Hepatocyte (in vitro differentiated cells): ENCODE measurements around the gene ACHE. TPM values are rescaled to one million over a fixed set of nuclear protein-coding genes. Genes with fewer than 3 reads are reported as not detected.
"Not testable (repeated sequence)": the region's sequence is repeated elsewhere in the genome, so short reads cannot be mapped to it uniquely, and the experiment has no call there.

Experiments
- DNase-seq: peaks from one replicate; pipeline ENCODE4 v3.0.0-alpha.2; 2016; ENCODE audit warnings: low spot score
- H2AFZ ChIP-seq: fragments of 200-600 bp; sonication (generic); 2 replicates; pipeline ENCODE4 v1.6.0; 2016; ENCODE audit warnings: antibody characterized with exemption, mild to moderate bottlenecking
- H3K27ac ChIP-seq: fragments of 200-600 bp; sonication (generic); 2 replicates; pipeline ENCODE4 v1.5.1; 2016; ENCODE audit warnings: mild to moderate bottlenecking
- H3K27me3 ChIP-seq: fragments of 200-600 bp; sonication (generic); 2 replicates; pipeline ENCODE4 v1.6.1; 2016
- H3K36me3 ChIP-seq: fragments of 200-600 bp; sonication (generic); replicated peaks from 2 replicates; pipeline ENCODE4 v1.5.1; 2016; ENCODE audit warnings: low read depth; ENCODE audit not compliant: insufficient read depth
- H3K4me1 ChIP-seq: fragments of 200-600 bp; sonication (generic); 2 replicates; pipeline ENCODE4 v1.5.1; 2016; ENCODE audit warnings: mild to moderate bottlenecking, moderate library complexity; ENCODE audit not compliant: insufficient read depth
- H3K4me2 ChIP-seq: fragments of 200-600 bp; sonication (generic); 2 replicates; pipeline ENCODE4 v1.6.0; 2016
- H3K4me3 ChIP-seq: fragments of 200-600 bp; sonication (generic); 2 replicates; pipeline ENCODE4 v1.5.1; 2016; ENCODE audit warnings: mild to moderate bottlenecking
- H3K79me2 ChIP-seq: fragments of 200-600 bp; sonication (generic); 2 replicates; pipeline ENCODE4 v1.6.0; 2017; ENCODE audit warnings: mild to moderate bottlenecking
- H3K9me2 ChIP-seq: fragments of 200-600 bp; sonication (generic); replicated peaks from 2 replicates; pipeline ENCODE4 v1.6.0; 2017; ENCODE audit warnings: mild to moderate bottlenecking; ENCODE audit not compliant: insufficient read depth
- H3K9me3 ChIP-seq: fragments of 200-600 bp; sonication (generic); 2 replicates; pipeline ENCODE4 v1.5.1; 2016; ENCODE audit warnings: low read depth, mild to moderate bottlenecking
- H4K20me1 ChIP-seq: fragments of 200-600 bp; sonication (generic); 2 replicates; pipeline ENCODE4 v1.6.0; 2016; ENCODE audit warnings: mild to moderate bottlenecking; ENCODE audit not compliant: insufficient read depth, poor library complexity, severe bottlenecking
- EZH2 ChIP-seq: fragments of 200-600 bp; sonication (generic); IDR thresholded peaks from 2 replicates; pipeline ENCODE4 v1.6.1; 2016; ENCODE audit warnings: antibody characterized with exemption, mild to moderate bottlenecking, borderline replicate concordance
- EZH2phosphoT487 ChIP-seq: fragments of 200-600 bp; sonication (generic); IDR thresholded peaks from one replicate; pipeline ENCODE4 v1.6.1; 2018; ENCODE audit warnings: antibody characterized with exemption, mild to moderate bottlenecking, low read depth, moderate library complexity; ENCODE audit not compliant: unreplicated experiment, severe bottlenecking
- WGBS: methylation state at CpG from one replicate; pipeline ENCODE4 v1.1.6; 2016; ENCODE audit warnings: low lambda C conversion rate; ENCODE audit errors: missing lambda C conversion rate; 5-methylcytosine and 5-hydroxymethylcytosine counted together
- polyA plus RNA-seq: library from polyadenylated mRNA; unstranded; fragments of >200 nt; fragmentation: Nextera tagmentation; extraction: Ambion mirVana; gene quantifications from 2 replicates; pipeline ENCODE4 v1.2.1, GENCODE V29; 2016
- total RNA-seq: library from RNA; depleted of rRNA; stranded (reverse); fragments of >200 nt; gene quantifications from 2 replicates; pipeline ENCODE4 v1.2.3, GENCODE V29; 2014
- TF ChIP-seq, protein P1 (sequence below): fragments of 200-600 bp; sonication (generic); IDR thresholded peaks from 2 replicates; pipeline ENCODE4 v1.5.1; 2016; ENCODE audit warnings: antibody characterized with exemption, mild to moderate bottlenecking; ENCODE audit not compliant: poor library complexity

ACHE gene
- total and polyA plus RNA-seq, 2 experiments from 2014 or later: 4.6 to 16.3 TPM

DNA sequence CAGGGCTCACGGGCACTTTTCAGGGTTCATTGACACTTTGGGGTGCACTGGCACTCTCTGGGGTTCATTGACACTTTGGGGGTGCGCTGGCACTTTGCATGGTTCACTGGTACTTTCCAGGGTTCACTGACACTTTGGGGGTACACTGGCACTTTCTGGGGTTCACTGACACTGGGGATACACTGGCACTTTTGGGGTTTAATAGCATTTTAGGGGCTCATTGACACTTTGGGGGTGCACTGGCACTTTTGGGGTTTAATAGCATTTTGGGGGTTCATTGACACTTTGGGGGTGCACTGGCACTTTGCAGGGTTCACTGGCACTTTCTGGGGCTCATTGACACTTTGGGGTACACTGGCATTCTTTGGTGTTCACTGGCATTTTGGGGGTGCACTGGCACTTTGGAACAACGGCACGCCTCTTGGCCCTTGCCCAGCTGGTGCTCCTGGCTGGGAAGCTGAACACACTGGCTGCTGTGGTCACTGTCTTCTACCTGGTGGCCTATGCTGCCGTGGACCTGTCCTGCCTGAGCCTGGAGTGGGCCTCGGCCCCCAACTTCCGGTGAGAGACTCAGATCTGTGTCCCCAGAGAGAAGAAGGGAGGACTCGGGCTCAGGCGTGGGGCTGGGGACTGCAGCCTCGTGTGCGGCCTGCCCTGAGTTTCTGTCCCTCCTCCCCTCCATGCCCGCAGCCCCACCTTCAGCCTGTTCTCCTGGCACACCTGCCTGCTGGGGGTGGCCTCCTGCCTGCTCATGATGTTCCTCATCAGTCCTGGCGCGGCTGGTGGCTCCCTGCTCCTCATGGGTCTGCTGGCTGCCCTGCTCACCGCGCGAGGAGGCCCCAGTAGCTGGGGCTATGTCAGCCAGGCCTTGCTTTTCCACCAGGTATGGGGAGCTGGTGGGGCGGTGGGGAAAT lies 34.7 kb downstream of the ACHE start:
- H3K4me3 ChIP-seq: no peak overlapping the region
- no peak overlapping the region for H3K4me2 ChIP-seq
- DNase-seq: no peak
- no peaks in the 10 kb centered on the region for H3K79me2 ChIP-seq
- H3K27ac ChIP-seq: no peak overlapping the region
- TF ChIP-seq, protein P1, sequence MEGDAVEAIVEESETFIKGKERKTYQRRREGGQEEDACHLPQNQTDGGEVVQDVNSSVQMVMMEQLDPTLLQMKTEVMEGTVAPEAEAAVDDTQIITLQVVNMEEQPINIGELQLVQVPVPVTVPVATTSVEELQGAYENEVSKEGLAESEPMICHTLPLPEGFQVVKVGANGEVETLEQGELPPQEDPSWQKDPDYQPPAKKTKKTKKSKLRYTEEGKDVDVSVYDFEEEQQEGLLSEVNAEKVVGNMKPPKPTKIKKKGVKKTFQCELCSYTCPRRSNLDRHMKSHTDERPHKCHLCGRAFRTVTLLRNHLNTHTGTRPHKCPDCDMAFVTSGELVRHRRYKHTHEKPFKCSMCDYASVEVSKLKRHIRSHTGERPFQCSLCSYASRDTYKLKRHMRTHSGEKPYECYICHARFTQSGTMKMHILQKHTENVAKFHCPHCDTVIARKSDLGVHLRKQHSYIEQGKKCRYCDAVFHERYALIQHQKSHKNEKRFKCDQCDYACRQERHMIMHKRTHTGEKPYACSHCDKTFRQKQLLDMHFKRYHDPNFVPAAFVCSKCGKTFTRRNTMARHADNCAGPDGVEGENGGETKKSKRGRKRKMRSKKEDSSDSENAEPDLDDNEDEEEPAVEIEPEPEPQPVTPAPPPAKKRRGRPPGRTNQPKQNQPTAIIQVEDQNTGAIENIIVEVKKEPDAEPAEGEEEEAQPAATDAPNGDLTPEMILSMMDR: no peak
- TF ChIP-seq EZH2 (no peak), EZH2phosphoT487 (no peak)
- H2AFZ ChIP-seq: no peak overlapping the region
- H3K4me1 ChIP-seq: no peaks in the 10 kb centered on the region
- H3K36me3 ChIP-seq: no peaks in the 10 kb centered on the region
- 96% methylated on average over 16 of the region's 18 CpGs for WGBS
- H3K9me3 ChIP-seq: no peaks in the 10 kb centered on the region
- H3K9me2 ChIP-seq: no peaks in the 10 kb centered on the region
- H4K20me1 ChIP-seq: no peaks in the 10 kb centered on the region
- no peaks in the 10 kb centered on the region for H3K27me3 ChIP-seq

DNA sequence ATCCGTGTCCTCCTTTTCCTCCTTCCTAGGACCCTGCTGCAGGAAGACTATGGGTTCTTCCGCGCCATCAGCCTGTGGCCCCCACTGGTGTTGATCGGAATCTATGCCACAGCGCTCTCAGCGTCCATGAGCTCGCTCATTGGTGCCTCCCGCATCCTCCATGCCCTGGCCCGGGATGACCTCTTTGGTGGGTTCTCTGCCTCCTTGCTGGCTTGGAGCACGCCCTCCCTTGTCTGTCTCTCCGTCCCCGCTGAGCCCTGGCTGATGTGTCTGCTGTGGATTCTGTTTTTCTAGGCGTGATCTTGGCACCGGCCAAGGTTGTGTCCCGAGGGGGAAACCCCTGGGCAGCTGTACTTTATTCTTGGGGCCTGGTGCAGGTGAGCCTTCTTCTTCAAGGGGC lies 35.8 kb downstream of the ACHE start:
- no peak for DNase-seq
- H3K27me3 ChIP-seq: no peaks in the 10 kb centered on the region
- no peaks in the 10 kb centered on the region for H3K9me2 ChIP-seq
- no peaks in the 10 kb centered on the region for H3K4me1 ChIP-seq
- no peak for TF ChIP-seq EZH2
- WGBS: 91% methylated on average over 15 of the region's 15 CpGs
- H3K4me2 ChIP-seq: no peak overlapping the region
- no peak overlapping the region for H2AFZ ChIP-seq
- H4K20me1 ChIP-seq: no peaks in the 10 kb centered on the region
- peaks cover 5% of the 10 kb centered on the region for H3K79me2 ChIP-seq
- H3K36me3 ChIP-seq: no peaks in the 10 kb centered on the region
- no peak overlapping the region for H3K27ac ChIP-seq
- H3K4me3 ChIP-seq: no peak overlapping the region
- H3K9me3 ChIP-seq: no peaks in the 10 kb centered on the region

DNA sequence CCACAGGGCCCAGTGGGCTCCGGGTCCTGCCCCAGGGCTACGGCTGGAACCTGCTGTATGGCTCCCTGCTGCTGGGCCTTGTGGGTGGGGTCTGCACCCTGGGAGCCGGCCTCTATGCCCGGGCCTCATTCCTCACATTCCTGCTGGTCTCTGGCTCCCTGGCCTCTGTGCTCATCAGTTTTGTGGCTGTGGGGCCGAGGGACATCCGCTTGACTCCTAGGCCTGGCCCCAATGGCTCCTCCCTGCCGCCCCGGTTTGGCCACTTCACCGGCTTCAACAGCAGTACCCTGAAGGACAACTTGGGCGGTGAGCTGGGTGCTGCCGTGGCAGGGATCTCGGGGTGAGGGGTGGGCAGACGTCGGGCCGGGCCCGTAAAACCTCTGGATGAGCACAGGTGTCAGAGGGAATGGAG lies 38.8 kb downstream of the ACHE start:
- Histone ChIP-seq H3K9me2 (no peaks in the 10 kb centered on the region), H3K27me3 (no peaks in the 10 kb centered on the region), H3K4me2 (no peak overlapping the region), H3K4me1 (no peaks in the 10 kb centered on the region), H3K27ac (no peak overlapping the region), H2AFZ (no peak overlapping the region), H3K36me3 (no peaks in the 10 kb centered on the region), H4K20me1 (no peaks in the 10 kb centered on the region), H3K9me3 (no peaks in the 10 kb centered on the region), H3K4me3 (no peak overlapping the region), H3K79me2 (peaks cover 18% of the 10 kb centered on the region)
- TF ChIP-seq, protein P1: no peak
- TF ChIP-seq EZH2phosphoT487 (no peak), EZH2 (no peak)
- 69% methylated on average over 16 of the region's 16 CpGs for WGBS
- no peak for DNase-seq

DNA sequence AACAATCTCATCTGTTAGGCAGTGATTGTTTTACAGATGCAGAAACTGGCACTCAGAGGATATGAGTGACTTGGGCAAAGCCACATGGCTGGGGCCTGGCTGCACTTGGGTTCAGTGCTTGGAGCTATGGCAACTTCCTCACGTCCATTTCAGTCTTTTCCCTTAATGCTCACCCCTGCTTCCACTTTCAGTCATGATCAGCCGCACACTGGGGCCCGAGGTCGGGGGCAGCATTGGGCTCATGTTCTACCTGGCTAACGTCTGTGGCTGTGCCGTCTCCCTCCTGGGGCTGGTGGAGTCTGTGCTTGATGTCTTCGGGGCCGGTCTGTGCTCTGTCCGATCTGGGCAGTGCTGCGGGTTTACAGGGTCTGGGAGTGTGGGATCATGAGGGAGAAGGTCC lies 40.2 kb downstream of the ACHE start:
- Histone ChIP-seq H3K4me2 (no peak overlapping the region), H3K79me2 (peaks cover 18% of the 10 kb centered on the region), H3K9me3 (no peaks in the 10 kb centered on the region), H3K27ac (no peak overlapping the region), H3K27me3 (no peaks in the 10 kb centered on the region), H3K4me3 (no peak overlapping the region), H3K4me1 (no peaks in the 10 kb centered on the region), H3K9me2 (no peaks in the 10 kb centered on the region), H3K36me3 (no peaks in the 10 kb centered on the region), H4K20me1 (no peaks in the 10 kb centered on the region), H2AFZ (no peak overlapping the region)
- WGBS: 94% methylated on average over 10 of the region's 10 CpGs
- TF ChIP-seq EZH2 (no peak), EZH2phosphoT487 (no peak)
- TF ChIP-seq, protein P1: no peak
- DNase-seq: no peak

DNA sequence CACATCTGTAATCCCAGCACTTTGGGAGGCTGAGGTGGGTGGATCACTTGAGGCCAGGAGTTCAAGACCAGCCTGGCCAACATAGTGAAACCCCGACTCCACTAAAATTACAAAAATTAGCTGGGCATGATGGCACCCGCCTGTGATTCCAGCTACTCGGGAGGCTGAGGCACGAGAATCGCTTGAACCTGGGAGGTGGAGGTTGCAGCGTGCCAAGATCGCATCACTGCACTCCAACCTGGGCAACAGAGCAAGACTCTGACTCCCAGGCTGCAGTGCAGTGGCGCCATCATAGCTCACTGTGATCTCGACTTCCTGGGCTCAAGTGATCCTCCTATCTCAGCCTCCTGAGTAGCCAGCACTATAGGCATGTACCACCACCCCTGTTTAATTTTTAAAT lies 40.8 kb downstream of the ACHE start:
- H3K4me3 ChIP-seq, H3K36me3 ChIP-seq, H2AFZ ChIP-seq, H3K4me2 ChIP-seq, H3K4me1 ChIP-seq, DNase-seq, H4K20me1 ChIP-seq, H3K9me2 ChIP-seq, H3K27me3 ChIP-seq, H3K27ac ChIP-seq, H3K9me3 ChIP-seq: not testable (repeated sequence)
- peaks cover 18% of the 10 kb centered on the region for H3K79me2 ChIP-seq
- WGBS: 98% methylated on average over 9 of the region's 9 CpGs
